SKM-1 treated with dmso at 0.1 percent for 144 hours (cell line): ENCODE data around the gene UVSSA.
"Not testable (repeated sequence)": the region's sequence is repeated elsewhere in the genome, so short reads cannot be mapped to it uniquely, and the experiment has no call there.

Experiments
- DNase-seq: peaks from one replicate; lab custom pipeline; 2025; ENCODE audit not compliant: unreplicated experiment; lab: John Stamatoyannopoulos, UW

UVSSA gene

DNA sequence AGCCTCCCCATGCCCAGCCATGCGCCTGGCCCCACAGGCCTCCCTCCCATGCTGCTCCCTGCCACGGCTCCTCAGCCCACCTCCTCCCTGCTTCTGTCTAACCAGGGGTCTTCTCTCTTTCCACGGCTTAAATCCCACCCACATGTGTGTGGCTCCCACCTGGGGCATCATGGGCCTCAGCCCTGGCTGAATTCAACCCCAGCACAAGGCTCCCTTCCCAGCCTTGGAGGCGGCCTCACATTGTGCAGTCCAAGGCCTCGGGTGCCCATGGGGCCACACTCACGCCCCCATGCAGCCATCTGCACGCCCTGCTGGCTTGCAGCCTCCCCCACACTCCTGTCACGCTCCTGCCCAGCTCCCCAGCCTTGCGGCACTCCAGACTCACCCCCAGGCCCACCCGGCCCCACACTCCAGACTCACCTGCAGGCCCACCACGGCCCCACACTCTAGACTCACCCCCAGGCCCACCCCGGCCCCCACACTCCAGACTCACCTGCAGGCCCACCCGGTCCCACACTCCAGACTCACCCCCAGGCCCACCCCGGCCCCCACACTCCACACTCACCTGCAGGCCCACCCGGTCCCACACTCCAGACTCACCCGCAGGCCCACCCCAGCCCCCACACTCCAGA lies 30.4 kb upstream of the UVSSA start:
- DNase-seq, result no peak

DNA sequence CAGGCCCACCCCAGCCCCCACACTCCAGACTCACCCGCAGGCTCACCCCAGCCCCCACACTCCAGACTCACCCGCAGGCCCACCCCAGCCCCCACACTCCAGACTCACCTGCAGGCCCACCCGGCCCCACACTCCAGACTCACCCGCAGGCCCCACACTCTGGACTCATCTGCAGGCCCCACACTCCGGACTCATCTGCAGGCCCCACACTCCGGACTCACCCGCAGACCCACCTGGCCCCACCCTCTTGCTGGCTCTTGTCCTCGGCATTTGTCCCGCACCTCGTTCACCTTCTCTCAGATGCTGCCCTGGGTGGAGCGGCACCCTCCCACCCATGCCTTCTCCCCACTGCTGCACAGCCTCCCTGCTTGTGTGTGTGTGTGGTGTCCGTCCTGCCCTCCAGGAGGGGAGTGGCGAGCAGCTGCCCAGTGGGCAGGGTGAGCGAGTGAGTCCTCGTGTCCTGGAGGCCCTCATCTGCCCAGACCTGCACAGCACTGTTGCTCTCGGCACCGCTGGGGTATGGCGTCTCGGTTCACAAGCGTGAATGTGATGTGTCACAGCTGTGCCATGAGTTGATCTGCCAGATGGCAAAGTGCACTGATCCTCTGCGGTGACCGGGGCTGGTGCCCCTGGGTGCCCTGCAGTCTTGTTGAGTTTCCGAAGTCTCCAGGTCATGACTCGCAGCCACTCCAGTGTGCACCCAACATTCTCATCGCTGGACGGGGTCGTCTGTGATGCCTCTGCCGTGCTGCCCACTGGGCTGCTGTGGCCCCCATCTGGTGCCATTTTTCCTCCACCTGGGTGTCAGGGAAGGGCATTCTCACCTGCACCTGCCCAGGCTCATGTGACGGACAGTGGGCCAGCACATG lies 29.6 kb upstream of the UVSSA start:
- no peak for DNase-seq

DNA sequence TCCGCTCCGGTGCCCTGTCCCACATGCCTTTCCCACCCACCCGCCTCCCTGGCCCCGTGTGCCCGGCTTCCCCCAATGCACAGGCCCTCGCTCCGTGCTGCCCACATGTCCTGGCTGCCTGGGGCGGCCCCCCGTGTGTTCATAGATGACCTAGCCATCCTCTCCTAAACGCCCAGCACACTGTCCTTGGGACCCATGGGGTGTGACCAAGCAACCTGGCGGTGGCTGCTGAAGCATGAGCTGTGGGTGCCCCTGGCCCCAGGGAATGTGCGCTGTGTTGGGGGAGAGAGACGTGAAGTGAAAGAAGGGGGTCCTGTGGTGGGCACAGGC lies 29.0 kb upstream of the UVSSA start:
- no peak for DNase-seq

DNA sequence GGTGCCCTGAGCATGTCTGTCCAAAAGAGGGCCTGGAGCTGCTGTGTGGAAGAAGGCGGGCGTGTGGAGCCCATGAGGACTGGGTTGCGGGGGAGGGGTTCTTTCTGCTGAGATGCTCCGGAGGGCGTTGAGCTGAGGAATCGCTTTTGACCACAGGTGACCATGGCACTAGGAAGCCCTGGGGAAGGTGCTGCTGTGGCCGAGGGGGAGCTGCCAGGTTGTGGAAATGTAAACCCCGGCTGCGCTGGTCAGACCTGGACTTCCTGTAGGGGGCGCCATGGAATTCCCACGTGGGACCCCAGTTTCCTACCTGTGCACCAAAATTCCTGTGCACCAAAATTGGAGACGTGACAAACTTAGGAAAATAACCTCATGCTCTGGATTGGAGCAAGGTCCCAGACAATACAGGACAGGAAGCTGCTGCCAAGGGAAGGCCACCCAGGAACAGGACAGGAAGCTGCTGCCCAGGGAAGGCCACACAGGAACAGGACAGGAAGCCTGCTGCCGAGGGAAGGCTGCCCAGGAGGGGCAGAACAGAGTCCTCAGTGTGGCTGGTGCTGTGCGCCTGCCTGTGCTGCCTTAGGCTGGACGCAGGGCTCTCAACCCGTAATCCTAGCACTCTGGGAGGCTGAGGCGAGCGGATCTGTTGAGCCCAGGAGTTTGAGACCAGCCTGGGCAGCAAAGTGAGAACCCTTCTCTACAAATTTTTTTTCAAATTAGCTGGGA lies 28.4 kb upstream of the UVSSA start:
- no peak for DNase-seq

DNA sequence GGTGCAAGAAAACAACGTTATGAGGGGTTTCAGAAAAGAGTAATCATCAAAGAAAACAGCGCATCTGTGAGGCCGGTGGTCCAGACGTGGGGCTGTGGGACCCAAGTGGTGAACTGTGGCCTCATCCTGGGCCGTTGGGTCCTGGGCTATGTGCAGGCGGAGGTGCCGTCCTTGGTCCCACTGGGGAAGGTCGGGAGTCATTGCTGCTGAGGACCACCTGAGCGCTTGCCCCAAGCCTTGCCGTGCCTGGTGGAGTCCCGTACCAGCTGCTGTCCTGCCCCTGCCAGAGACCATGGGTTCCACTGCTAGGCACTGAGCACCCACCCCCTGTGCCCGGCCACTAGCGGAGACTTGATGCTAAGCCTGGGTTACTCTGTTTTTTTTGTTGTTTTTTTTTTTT lies 25.5 kb upstream of the UVSSA start:
- DNase-seq, result no peak

DNA sequence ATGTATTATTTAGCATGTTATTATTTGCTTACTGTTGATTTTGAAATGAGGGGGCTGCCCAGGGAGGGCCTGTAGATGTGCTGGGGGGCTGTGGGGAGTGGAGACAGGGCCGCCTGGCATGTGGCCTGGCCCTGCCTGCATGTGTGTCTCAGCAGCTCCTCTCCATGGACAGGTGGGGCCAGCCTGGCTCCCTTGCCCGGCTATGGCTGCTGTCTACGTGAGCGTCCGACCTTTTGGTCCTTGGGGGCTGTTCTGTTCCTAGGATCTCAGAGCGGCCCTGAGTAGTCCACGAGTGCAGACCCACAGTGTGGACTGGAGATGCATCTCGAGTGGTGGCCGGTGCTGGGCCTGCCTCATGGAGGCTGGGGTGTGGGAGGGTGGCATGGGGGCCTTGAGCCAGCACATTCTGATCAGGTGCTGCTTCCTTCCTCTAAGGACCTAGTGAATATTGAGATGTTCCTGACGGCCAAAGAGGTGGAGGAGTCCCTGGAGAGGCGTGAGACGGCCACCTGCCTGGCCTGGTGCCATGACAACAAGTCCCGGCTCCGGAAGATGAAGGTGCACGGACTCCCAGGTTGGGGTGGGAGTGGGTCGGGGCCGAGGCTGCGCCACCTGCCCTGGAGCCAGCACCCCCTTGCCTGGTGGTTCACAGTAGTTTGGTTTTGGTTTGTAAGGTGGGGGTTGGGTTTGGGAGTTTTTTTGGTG lies 24.9 kb upstream of the UVSSA start:
- DNase-seq, result no peak

DNA sequence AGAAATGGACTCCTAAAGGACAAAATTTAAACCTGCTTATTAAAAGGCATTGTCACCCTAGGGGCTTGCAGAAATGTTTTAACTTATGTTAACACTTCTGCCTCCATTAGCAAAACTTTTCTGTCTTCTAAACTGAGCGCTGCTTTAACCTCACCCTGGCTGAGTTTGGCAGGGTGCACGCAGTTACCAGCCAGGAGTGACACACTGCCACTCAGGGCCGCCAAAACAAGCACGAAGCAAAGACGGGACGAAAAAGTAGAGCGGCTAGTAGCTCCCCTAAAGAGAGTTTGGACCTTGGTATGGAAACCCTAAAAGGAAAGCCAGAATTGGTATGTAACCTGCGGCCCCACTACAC lies 23.8 kb upstream of the UVSSA start:
- no peak for DNase-seq

DNA sequence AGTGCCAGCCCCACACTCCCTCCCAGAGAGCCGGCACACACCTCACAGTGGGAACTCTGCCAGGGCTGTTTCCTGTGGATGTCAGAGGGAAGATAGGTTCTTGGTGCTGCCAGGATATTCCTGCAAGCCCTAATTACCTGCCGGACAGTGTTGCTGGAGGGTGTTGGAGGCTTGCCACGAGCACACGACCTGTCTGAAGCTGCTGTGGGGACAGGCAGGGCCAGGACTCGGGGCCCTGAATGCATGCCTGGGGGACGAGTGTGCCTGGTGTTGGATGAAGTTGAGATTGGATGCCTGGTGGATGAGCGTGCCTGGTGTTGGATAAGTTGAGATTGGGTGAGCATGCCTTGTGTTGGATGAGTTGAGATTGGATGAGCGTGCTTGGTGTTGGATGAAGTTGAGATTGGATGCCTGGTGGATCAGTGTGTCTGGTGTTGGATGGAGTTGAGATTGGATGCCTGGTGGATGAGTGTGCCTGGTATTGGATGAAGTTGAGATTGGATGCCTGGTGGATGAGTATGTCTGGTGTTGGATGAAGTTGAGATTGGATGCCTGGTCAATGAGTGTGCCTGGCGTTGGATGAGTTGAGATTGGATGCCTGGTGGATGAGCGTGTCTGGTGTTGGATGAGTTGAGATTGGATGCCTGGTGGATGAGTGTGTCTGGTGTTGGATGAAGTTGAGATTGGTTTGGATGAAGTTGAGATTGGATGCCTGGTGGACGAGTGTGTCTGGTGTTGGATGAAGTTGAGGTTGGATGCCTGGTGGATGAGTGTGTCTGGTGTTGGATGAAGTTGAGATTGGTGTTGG lies 23.2 kb upstream of the UVSSA start:
- no peak for DNase-seq

DNA sequence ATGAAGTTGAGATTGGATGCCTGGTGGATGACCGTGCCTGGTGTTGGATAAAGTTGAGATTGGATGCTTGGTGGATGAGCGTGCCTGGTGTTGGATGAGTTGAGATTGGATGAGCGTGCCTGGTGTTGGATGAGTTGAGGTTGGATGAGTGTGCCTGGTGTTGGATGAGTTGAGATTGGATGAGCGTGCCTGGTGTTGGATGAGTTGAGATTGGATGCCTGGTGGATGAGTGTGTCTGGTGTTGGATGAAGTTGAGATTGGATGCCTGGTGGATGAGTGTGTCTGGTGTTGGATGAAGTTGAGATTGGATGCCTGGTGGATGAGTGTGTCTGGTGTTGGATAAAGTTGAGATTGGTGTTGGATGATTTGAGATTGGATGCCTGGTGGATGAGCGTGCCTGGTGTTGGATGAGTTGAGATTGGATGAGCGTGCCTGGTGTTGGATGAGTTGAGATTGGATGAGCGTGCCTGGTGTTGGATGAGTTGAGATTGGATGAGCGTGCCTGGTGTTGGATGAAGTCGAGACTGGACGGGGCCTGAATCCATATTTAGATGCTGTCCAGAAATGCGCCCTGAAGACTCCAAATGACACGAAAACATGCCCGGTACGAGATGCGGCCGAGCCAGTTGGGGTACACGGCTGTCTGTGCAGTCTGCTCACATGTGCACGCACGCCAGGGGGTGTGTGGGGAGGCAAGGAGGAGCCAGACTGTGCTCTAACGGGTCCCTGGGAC lies 22.4 kb upstream of the UVSSA start:
- DNase-seq, result not testable (repeated sequence)

DNA sequence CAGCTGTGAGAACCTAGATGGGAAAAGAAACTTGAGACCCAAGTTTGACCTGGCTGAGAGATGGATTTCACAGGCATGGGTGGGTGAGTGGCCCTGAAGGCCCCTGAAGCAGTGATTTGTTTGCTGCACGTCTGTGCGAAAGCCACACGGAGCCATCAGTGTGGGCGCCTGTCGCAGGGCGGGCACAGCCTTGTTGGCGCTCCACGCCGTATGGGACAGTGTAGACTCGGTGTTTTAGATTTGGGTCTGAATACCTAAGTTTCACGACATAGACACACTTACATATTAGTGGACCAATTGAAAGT lies 21.9 kb upstream of the UVSSA start:
- no peak for DNase-seq

DNA sequence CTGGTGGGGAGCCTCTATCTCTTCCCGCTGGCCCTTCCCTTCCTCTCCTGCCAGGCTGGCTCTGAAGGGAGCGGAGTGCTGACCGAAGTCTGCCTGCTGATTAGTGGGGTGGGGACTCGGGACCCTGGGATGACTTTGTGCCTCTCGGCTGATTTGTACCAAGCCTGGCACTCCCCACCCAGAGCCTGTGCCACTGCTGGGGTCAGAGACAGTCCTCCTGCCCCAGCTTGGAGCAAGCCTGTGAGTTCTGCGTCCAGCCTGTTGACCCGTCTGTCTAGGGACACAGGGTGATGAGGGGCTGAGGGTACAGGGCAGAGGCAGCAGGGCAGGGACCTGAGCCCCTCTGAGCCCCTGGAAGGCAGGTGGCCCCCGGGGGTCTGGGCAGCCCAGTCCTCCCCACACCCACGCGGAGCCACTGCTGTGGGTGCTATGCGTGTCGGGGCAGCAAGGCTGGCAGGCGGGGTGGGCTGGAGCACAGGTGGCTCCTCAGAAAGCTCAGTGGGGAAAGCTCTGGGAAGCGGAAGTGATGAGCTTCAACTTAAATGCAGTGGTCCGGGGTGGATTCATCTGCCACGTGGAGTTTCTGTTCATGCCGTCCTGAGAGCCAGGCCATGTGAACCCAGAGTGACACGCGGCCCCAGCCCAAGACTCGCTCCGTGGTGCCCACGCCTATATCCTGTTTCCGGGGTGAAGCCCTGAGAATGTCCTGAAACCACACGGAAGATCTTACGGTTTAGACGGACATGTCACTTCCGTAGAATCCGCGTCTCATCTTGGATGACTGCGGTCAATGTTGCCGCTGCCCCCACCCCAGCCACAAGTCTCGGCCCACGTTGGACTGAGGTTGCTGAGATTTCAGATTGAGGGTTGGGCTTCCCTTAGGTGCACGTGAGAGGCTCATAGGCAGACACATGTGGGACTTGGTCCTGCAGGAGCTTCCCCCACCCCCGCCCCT lies 21.1 kb upstream of the UVSSA start:
- no peak for DNase-seq

DNA sequence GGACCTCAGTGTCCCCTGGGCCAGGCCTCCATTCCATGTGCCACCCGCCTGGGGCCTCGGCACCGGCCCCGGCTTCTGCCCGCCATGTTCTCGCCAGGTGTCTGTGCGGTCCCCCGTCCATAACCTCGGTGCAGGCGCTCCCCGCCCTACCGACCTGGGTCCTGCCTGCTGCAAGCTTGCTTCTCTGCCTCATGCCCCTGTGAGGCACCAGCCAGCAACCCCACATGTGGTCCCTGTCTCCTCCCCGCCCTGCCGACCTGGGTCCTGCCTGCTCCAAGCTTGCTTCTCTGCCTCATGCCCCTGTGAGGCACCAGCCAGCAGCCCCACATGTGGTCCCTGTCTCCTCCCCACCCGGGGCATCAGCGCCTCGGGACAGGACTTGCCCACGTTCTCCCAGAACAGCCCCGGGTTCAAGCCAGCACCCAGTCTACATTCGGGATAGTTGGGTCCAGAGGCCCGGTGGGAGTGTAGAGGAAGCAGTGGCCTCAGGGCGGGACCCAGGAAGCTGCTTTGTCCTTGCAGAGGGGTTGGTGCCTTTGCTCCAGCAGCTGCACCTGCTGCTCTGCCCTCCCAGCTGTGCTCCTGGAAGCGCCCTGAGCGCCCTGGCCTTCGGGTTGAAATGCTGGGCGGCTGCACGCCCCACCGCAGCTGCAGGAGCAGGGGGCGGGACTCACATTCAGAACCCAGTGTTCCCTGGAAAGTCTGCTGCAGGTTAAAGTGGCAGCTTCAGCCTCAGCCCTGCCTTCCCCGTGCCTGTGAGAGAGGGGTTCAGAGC lies 20.1 kb upstream of the UVSSA start:
- no peak for DNase-seq

DNA sequence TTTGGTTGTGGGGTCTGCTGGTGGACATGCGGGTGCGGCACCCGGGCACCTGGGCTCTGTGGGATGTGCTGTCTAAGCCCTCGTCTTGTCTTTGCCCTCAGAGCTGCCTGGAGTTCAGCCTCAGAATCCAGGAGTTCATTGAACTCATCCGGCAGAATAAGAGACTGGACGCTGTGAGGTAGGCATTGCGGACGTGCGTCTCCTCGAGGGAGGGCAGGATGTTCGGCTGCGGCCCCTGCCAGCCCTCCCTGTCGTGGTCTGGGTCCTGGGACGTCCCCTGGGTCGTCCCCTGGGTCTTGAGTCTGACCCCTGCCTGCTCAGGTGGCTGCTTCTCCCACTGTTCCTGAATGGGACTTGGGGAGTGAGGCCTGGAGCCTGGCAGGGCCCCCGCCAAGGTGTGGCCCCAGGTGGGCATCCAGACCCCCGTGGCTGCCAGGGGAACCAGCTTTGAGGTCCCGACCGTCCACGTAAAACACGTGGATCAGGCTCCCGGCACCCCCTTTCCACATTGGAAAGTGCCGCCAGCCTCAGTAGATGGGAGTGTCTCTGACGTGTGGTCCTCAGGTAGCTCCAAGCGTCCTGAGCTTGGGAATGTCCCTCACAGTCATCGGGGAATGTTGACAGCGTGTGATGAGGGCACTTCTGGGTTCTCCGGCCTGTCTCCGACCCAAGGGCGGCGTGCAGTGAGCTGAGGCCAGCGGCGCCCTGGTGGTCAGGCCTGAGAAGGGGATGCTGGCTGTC lies 19.3 kb upstream of the UVSSA start:
- no peak for DNase-seq

DNA sequence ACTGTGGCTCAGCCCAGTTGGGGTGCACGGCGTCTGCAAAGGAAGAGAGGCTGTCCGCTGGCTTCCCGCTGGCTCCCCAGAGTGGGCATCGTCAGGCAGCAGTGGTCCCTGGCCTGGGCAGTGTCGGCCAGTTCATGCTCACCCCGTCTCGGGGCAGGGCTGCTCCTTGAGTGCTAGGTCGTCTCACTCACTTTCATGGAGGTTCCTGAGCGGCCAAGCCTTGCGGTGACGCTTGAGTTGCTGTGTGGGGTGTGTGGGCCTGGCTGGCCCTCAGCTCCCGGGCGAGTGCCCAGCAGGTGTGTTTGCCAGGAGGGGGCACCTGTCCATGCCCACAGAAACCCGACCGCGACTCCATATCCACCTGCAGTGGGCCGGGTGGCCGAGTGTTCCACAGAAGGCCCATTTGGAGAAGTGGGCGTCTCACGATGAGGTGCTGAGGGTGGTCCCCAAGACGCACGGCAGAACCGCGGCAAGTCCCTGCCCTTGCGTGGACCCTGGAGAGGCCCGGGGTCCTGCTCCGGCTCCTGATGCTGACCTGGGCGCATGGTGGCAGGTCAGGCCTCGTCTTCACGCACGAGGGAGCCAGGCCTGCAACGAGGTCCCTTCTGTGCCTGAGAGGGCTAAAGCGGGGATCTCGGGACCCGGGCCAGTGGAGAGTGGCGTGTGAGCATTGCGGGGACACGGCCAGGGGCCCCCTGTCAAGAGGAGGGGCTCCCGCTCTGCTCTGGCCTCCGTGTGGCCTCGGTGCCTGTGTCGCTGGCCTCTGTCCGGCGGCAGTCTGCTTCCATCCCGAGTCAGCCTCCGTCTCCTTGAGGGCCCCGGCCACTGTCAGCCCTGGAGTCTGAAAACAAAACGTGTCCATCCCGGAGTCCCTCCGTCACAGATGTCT lies 18.5 kb upstream of the UVSSA start:
- DNase-seq, result no peak

DNA sequence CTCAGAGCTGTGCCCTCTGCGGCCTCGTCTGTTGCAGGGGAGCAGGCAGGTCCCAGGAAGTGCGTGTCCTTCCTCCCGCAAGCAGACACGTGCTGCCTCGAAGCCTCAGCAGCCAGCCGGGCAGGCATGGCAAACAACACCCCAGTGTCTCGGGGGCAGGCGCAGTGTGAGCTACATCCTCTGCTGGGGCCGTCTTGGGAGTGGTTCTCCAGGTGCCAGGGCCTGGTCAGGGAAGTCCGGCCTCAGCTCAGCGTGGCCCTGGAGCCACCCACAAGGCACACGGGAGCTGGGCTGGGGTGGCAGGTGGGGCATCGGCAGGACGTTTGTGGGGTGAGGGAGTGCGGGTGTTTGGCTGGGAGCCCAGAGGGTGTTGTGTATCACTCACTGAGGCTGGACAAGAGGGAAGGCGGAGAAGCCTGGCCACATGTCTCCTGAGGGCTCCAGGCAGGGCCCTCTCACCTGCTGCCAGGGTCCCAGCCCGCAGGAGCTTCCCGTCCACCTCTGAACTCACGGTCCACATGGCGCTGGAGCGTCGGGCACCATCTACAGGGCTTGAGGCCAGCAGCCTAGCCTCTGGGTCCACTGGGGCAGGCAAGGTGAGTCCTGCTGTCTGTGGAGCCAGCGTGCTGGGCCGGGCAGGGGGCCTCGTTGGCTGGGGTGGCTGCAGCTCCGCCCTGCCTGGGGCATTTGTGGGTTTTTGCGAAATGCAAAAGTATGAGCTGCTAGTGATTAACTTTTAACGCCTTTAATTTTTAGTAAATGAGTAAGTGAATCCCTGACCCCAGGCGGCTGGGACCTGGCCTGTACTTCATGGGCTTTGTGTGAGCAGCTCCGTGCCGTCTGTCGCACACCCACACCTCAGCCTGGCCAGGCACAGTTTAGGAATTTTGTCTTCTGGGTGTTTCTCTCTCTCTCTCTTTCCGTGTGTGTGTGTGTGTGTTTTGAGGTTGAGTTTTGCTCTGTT lies 17.3 kb upstream of the UVSSA start:
- no peak for DNase-seq
